ENCODE data around the gene KLK12. TPM values are rescaled to one million over a fixed set of nuclear protein-coding genes. Genes with fewer than 3 reads are reported as not detected.

The KLK12 gene
- total and polyA plus RNA-seq, 8 donors, result not detected

DNA sequence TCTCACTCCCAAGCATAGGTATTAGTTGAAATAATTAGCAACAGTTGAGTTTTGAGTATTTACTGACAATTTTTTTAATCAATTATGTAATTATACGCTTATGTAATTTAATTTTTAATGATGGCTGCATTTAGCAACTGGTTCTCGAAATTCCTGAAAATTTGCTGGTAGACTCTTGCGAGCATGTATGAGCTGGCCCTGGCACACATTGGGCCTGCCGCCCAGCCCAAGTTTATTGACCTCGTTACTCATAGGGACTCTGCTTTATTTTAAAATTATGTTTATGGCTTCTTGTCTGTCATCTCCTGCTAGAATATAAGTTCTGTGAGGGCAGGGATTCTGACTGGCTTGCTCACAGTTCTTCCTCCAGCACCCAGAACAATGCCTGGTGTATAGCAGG, 41.2 kb upstream of the KLK12 start:
- FAIRE-seq, result no peak
- no peaks in the 10 kb centered on the region for H3K27me3 ChIP-seq

GRCh38 chr19:51071095-51071405, 36.2 kb upstream of the KLK12 start:
- Histone ChIP-seq H3K4me3 (no peak overlapping the region), H3K27me3 (no peaks in the 10 kb centered on the region), H3K4me1 (peaks cover 0 to 7% (median 0%) of the 10 kb centered on the region in 3 donors), H3K36me3 (no peaks in the 10 kb centered on the region), H3K27ac (no peak overlapping the region), H3K9me3 (no peaks in the 10 kb centered on the region)
- WGBS, 2 donors, result 13 to 16% methylated on average over 4 of the region's 4 CpGs
- ATAC-seq (no peak), DNase-seq (no peak), FAIRE-seq (no peak)
- TF ChIP-seq CTCF (IDR thresholded peaks at IDR 0.05), result no peak
- intact Hi-C loops (cut with DNase I), result no loop called here

More for the DNA sequence above, 41.2 kb upstream of the KLK12 start:
- TF ChIP-seq CTCF (IDR thresholded peaks at IDR 0.05), result no peak
- ATAC-seq (no peak), DNase-seq (no peak)
- no peak overlapping the region for H3K27ac ChIP-seq
- H3K4me3 ChIP-seq, result no peak overlapping the region
- H3K9me3 ChIP-seq, result no peaks in the 10 kb centered on the region
- H3K4me1 ChIP-seq, result peaks cover 0 to 3% (median 0%) of the 10 kb centered on the region in 3 donors
- no peaks in the 10 kb centered on the region for H3K36me3 ChIP-seq
- 91 to 92% methylated on average over 5 of the region's 5 CpGs for WGBS, 2 donors
- intact Hi-C loops (cut with DNase I), result no loop called here

GRCh38 chr19:51070334-51071094, 35.7 kb upstream of the KLK12 start:
- H3K27ac ChIP-seq, result no peak overlapping the region
- intact Hi-C loops (cut with DNase I), result no loop called here
- WGBS, 2 donors, result 58 to 70% methylated on average over 5 of the region's 5 CpGs
- H3K9me3 ChIP-seq, result no peaks in the 10 kb centered on the region
- ATAC-seq (no peak), DNase-seq (no peak), FAIRE-seq (no peak)
- TF ChIP-seq CTCF (IDR thresholded peaks at IDR 0.05), result no peak
- no peaks in the 10 kb centered on the region for H3K36me3 ChIP-seq
- H3K4me1 ChIP-seq, result peaks cover 0 to 7% (median 0%) of the 10 kb centered on the region in 3 donors
- H3K27me3 ChIP-seq, result no peaks in the 10 kb centered on the region
- H3K4me3 ChIP-seq, result no peak overlapping the region

- no peaks in the 10 kb centered on the region for H3K27me3 ChIP-seq
- H3K9me3 ChIP-seq, result no peaks in the 10 kb centered on the region
- FAIRE-seq (no peak), ATAC-seq (no peak), DNase-seq (no peak)
- 75 to 76% methylated on average over 7 of the region's 7 CpGs for WGBS, 2 donors
- H3K27ac ChIP-seq, result no peak overlapping the region
- intact Hi-C loops (cut with DNase I), result no loop called here
- TF ChIP-seq CTCF (IDR thresholded peaks at IDR 0.05), result no peak
- no peak overlapping the region for H3K4me3 ChIP-seq
- peaks cover 0 to 10% (median 5%) of the 10 kb centered on the region in 3 donors for H3K4me1 ChIP-seq
- no peaks in the 10 kb centered on the region for H3K36me3 ChIP-seq
These were observed 31.8 kb upstream of the KLK12 start for GRCh38 chr19:51066393-51067186.
